AG04449 (cell line): ENCODE measurements around the gene TMEM119.

Experiments
- CTCF ChIA-PET: fragments of 350-600 bp; formaldehyde crosslinking; extraction: SDS; loops from one replicate; lab custom pipeline; 2021; ENCODE audit warnings: antibody characterized with exemption; lab: Yijun Ruan, JAX
- POLR2A ChIA-PET: fragments of 400-600, 350-600 bp; formaldehyde crosslinking; extraction: SDS; loops from one replicate; lab custom pipeline; 2020; ENCODE audit warnings: antibody characterized with exemption, inconsistent platforms; lab: Yijun Ruan, JAX
- DNase-seq: peaks from one replicate; pipeline ENCODE4 v3.0.0-alpha.2; 2010; ENCODE audit warnings: low read depth, low spot score
- H3K4me3 ChIP-seq: 2 replicates; pipeline ENCODE4 v1.5.1; 2011; ENCODE audit warnings: low read depth, mild to moderate bottlenecking, control low read depth, low read length
- TF ChIP-seq, protein P1 (sequence below): IDR thresholded peaks from one replicate; pipeline ENCODE4 v1.5.1; 2011; ENCODE audit warnings: mild to moderate bottlenecking, moderate library complexity, low read length, control low read depth, inconsistent platforms; ENCODE audit not compliant: insufficient read depth; ENCODE audit errors: missing control alignments

Gene TMEM119

DNA sequence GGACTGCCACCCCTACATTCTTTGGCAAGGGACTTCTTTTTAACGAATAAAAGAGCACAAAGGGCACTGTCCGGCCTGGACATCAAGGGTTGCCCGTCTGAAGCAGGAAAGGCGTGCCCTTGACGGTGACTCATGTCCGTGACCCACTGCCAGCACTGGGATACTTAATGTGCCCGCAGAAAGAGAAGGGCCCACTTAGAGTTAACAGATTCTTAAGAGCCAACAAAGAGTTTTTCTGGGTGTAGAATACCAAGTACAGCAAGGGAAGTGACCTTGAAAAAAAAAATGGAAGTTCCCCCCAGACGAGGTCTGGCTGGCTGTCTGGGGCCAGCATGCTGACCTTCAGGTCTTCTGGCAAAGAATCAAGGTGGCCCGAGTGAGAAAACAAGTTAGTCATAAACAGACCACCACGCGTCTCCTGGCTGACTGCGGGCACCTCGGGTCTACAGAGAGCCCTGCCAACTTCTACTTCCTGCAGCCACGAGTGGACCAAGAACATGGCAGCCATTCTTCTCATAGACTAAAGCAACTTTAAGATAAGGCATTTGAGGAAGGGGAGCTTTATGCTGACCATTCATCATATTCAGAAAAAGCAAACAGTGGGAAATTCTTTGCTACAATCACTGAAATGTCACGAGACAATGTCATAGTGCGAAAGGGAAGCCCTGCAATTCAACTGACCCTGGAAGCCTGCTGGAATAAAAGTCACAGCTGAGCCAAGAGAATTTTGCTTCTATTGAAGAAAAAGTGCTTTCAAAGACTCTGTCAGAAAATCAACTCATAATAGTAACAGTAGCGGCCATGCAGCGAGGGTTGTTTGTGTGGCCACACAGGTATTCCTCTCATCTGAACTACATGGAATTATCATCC lies 46.3 kb upstream of the TMEM119 start:
- CTCF ChIA-PET = interaction anchor here (1.1 to 4.1 kb wide), 2 partner anchors 26 to 160 kb away, joined by 4 to 22 read pairs; no protein-coding TSS in a partner anchor
- DNase-seq = no peak
- TF ChIP-seq, protein P1, sequence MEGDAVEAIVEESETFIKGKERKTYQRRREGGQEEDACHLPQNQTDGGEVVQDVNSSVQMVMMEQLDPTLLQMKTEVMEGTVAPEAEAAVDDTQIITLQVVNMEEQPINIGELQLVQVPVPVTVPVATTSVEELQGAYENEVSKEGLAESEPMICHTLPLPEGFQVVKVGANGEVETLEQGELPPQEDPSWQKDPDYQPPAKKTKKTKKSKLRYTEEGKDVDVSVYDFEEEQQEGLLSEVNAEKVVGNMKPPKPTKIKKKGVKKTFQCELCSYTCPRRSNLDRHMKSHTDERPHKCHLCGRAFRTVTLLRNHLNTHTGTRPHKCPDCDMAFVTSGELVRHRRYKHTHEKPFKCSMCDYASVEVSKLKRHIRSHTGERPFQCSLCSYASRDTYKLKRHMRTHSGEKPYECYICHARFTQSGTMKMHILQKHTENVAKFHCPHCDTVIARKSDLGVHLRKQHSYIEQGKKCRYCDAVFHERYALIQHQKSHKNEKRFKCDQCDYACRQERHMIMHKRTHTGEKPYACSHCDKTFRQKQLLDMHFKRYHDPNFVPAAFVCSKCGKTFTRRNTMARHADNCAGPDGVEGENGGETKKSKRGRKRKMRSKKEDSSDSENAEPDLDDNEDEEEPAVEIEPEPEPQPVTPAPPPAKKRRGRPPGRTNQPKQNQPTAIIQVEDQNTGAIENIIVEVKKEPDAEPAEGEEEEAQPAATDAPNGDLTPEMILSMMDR = no peak
- H3K4me3 ChIP-seq = no peak overlapping the region
- POLR2A ChIA-PET = interaction anchor here (0.7 kb wide), 1 partner anchor 86 kb away, joined by 3 read pairs; no protein-coding TSS in a partner anchor

DNA sequence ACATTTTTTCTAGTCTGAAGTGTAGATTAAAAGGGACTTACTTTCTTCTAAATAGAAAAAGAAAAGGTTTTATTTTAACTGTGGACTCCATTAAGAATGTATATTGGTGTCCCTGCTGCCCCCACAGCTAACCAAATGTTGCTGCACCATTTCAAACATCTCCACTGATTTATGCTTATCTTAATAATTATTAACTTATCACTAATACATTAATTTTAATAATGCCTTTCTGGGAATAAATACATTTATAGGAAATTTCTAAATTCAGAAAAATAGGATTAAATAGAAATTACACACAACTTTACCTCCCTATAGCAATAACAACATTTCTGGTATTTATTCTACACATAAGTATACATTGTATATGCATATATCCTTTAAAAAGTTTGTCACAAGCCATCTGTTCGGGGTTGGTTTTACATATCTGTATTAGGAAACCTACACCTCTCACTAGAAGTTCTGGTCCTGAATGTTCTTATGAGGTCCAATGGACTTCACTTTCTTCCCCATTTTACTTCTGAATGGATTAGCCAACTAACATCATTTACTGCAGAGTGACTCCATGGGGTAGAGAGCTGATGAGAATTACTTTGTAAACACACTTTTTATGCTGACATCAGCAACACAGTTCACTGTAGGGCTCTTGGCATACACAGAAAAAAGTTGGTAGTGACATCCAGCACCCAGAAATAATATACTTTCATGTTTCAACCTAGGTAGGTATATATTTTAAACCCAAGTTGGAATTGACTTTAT lies 45.2 kb upstream of the TMEM119 start:
- H3K4me3 ChIP-seq = no peak overlapping the region
- no peak for DNase-seq
- POLR2A ChIA-PET = no interaction called here
- CTCF ChIA-PET = no interaction called here
- TF ChIP-seq, protein P1 = no peak

DNA sequence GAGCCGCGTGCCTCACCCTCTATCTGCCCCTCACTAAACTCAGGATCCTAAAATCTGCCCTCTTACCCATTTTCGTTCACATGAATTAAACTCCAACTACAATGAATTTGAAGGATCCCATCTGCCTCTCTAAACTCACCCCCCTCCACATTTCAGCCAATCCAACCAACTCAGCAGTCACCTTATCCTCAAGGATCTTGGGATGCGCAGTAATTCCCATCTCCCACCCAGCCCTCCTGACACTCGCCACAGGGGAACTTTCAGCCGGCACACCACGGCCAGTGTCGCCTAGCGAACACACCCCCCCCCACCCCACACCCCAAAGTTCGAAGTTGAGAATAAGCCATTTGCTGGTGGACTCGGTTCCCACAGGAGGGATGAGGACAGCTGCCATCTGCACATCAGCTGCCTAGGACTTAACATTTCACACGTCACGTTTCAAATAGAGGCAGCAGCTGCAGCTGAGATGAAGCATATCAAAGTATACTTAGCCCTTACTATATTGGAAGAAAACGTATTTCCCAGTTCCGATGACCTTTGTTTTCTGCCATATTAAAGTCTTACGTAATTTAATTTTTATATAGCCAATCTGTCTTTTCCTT lies 44.5 kb upstream of the TMEM119 start:
- no peak for DNase-seq
- CTCF ChIA-PET = interaction anchor here (1.6 kb wide), 1 partner anchor 24 kb away, joined by 5 read pairs; no protein-coding TSS in a partner anchor
- POLR2A ChIA-PET = no interaction called here
- TF ChIP-seq, protein P1 = no peak
- no peak overlapping the region for H3K4me3 ChIP-seq

DNA sequence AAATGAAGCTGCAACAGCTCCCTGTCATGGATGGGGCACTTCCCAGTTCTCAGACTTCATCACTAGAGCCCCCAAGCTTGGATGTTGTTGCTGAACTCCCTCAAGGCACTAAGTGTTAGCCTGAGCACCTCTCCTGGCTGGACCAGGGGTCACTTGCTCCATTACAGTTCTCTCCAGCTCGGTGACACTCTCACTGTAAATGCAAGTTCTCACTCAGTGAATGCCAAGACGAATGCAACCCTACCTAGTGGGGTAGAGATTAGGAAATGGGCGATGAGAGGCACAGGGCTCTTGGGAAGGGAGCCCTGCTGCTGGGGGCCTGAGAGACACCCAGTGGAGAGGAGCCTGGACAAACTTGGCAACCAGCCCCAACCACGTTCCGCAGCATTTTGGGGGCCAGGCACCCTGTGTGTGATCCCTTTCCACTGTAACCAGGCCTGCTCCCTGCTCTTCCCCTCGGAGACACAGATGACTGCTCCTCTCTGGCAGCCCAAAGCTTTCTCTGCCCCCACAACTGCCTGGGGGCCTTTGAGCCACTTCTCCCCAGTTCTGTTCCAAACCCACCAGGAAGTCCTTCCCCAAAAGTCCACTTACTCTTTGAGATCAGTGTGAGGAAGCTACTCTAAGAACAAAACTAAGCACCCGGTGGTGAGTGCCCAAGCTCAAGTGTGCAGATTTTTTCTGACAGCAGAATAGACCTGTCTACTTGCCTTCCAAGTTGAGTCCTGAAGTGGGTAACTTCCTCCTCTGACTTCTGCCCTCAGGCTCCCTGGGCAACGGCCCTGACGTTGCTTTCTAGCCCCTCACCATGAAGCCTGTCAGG lies 43.8 kb upstream of the TMEM119 start:
- CTCF ChIA-PET = interaction anchor here (1.3 to 3.3 kb wide), 5 partner anchors 24 to 309 kb away, joined by 3 to 19 read pairs (median 5); no protein-coding TSS in a partner anchor
- DNase-seq = no peak
- no peak overlapping the region for H3K4me3 ChIP-seq
- POLR2A ChIA-PET = interaction anchor here (0.6 to 1.3 kb wide), 3 partner anchors 8 to 81 kb away, joined by 3 to 5 read pairs (median 5); no protein-coding TSS in a partner anchor
- TF ChIP-seq, protein P1 = no peak

DNA sequence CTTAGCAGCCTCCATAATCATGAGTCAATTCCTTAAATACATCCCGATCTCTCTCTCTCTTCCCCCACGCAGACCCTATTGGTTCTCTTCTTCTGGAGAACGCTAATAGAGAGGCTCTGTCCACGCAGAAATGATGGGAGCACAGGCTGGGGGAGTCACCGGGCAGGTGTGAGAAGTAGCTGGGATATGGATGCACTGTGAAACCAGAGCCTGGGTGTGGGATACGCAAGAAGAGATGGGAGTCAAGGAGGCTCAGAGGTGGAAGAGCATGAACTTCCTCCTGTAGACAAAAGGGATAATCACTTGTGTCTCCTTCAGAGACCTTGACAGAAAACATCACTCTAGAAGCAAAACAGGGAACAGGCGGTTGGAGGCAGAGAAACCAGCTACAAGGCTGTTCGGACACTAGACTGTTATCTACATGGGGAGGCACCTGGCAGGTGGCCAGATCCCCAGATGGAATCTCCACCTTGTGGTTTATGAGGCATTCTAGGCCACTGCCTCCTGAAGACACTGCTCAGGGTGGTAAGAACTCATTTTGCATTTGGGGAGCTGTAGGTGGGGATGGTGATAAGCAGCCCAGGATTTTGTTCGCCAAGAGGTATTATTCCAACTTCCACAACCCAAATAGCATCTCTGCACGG lies 43.0 kb upstream of the TMEM119 start:
- CTCF ChIA-PET = interaction anchor here (1.3 to 3.4 kb wide), 6 partner anchors 23 to 310 kb away, joined by 3 to 19 read pairs (median 5); no protein-coding TSS in a partner anchor
- DNase-seq = no peak
- POLR2A ChIA-PET = interaction anchor here (0.6 to 1.3 kb wide), 3 partner anchors 8 to 80 kb away, joined by 3 to 5 read pairs (median 5); no protein-coding TSS in a partner anchor
- no peak overlapping the region for H3K4me3 ChIP-seq
- TF ChIP-seq, protein P1 = no peak
